SK-N-SH treated with all-trans-retinoic acid at 6 μM for 48 hours (cell line): ENCODE measurements around the gene PTBP1.

ENCODE experiments used
- ATAC-seq: fragments of 200-7000 bp; cut with Tn5 transposase; 3 replicates; pipeline ENCODE4 v1.9.1; 2020; ENCODE audit warnings: mild to moderate bottlenecking, moderate library complexity
- ARNTL ChIP-seq: fragments of 450-650 bp; formaldehyde crosslinking; IDR thresholded peaks from 2 replicates; pipeline ENCODE4 v1.5.0; 2020; ENCODE audit warnings: low read depth, mild to moderate bottlenecking, moderate library complexity, borderline replicate concordance
- BACH2 ChIP-seq: fragments of 250-450 bp; sonication (Bioruptor Pico); IDR thresholded peaks from 2 replicates; pipeline ENCODE4 v1.9.0; 2021; ENCODE audit warnings: mild to moderate bottlenecking, borderline replicate concordance
- CSDC2 ChIP-seq: fragments of 250-450 bp; sonication (Bioruptor Pico); IDR thresholded peaks from 2 replicates; pipeline ENCODE4 v1.5.0; 2020; ENCODE audit warnings: mild to moderate bottlenecking, moderate library complexity
- ESRRG ChIP-seq: fragments of 250-450 bp; sonication (Bioruptor Pico); IDR thresholded peaks from 2 replicates; pipeline ENCODE4 v1.6.1; 2021; ENCODE audit warnings: mild to moderate bottlenecking
- GLIS3 ChIP-seq: fragments of 250-450 bp; sonication (Bioruptor Pico); IDR thresholded peaks from 2 replicates; pipeline ENCODE4 v1.5.0; 2020; ENCODE audit warnings: mild to moderate bottlenecking, moderate library complexity
- ISL1 ChIP-seq: fragments of 250-450 bp; sonication (Bioruptor Pico); IDR thresholded peaks from 2 replicates; pipeline ENCODE4 v2.1.2; 2022; ENCODE audit warnings: mild to moderate bottlenecking, moderate library complexity
- OSR1 ChIP-seq: fragments of 250-450 bp; sonication (Bioruptor Pico); IDR thresholded peaks from 2 replicates; pipeline ENCODE4 v1.8.0; 2022; ENCODE audit warnings: moderate library complexity, mild to moderate bottlenecking, inconsistent platforms
- PPARA ChIP-seq: fragments of 250-450 bp; sonication (Bioruptor Pico); IDR thresholded peaks from 2 replicates; pipeline ENCODE4 v1.5.0; 2020; ENCODE audit warnings: mild to moderate bottlenecking, borderline replicate concordance
- RARB ChIP-seq: fragments of 250-450 bp; sonication (Bioruptor Pico); IDR thresholded peaks from 2 replicates; pipeline ENCODE4 v1.8.0; 2021; ENCODE audit warnings: mild to moderate bottlenecking, moderate library complexity
- SNAI2 ChIP-seq: fragments of 250-450 bp; sonication (Bioruptor Pico); IDR thresholded peaks from 2 replicates; pipeline ENCODE4 v1.5.0; 2020; ENCODE audit warnings: mild to moderate bottlenecking, moderate library complexity
- TCF4 ChIP-seq: fragments of 250-450 bp; sonication (Bioruptor Pico); IDR thresholded peaks from 2 replicates; pipeline ENCODE4 v1.8.0; 2021; ENCODE audit warnings: mild to moderate bottlenecking, moderate library complexity, borderline replicate concordance
- TOX ChIP-seq: fragments of 250-450 bp; sonication (Bioruptor Pico); IDR thresholded peaks from 2 replicates; pipeline ENCODE4 v1.8.0; 2021; ENCODE audit warnings: mild to moderate bottlenecking, moderate library complexity, borderline replicate concordance
- TSHZ2 ChIP-seq: fragments of 250-450 bp; sonication (Bioruptor Pico); IDR thresholded peaks from 2 replicates; pipeline ENCODE4 v1.5.0; 2020; ENCODE audit warnings: mild to moderate bottlenecking, moderate library complexity
- ZC3H10 ChIP-seq: fragments of 250-450 bp; sonication (Bioruptor Pico); IDR thresholded peaks from 2 replicates; pipeline ENCODE4 v1.5.1; 2021; ENCODE audit warnings: mild to moderate bottlenecking, moderate library complexity
- ZFP3 ChIP-seq: fragments of 250-450 bp; sonication (Bioruptor Pico); IDR thresholded peaks from 2 replicates; pipeline ENCODE4 v1.5.0; 2020; ENCODE audit warnings: mild to moderate bottlenecking, moderate library complexity
- ZFP30 ChIP-seq: fragments of 450-650 bp; formaldehyde crosslinking; IDR thresholded peaks from 2 replicates; pipeline ENCODE4 v1.5.0; 2022; ENCODE audit warnings: mild to moderate bottlenecking, moderate library complexity
- ZNF565 ChIP-seq: fragments of 450-650 bp; formaldehyde crosslinking; conservative IDR thresholded peaks from 2 replicates; pipeline ENCODE4 v1.5.0; 2020; ENCODE audit warnings: low read depth, mild to moderate bottlenecking, moderate library complexity
- ZNF70 ChIP-seq: fragments of 450-650 bp; formaldehyde crosslinking; IDR thresholded peaks from 2 replicates; pipeline ENCODE4 v1.5.0; 2020; ENCODE audit warnings: mild to moderate bottlenecking, moderate library complexity
- ZNF8 ChIP-seq: fragments of 450-650 bp; formaldehyde crosslinking; IDR thresholded peaks from 2 replicates; pipeline ENCODE4 v1.5.0; 2020; ENCODE audit warnings: mild to moderate bottlenecking, moderate library complexity
- TF ChIP-seq, protein P1 (sequence below): fragments of 250-450 bp; sonication (Bioruptor Pico); IDR thresholded peaks from 2 replicates; pipeline ENCODE4 v1.5.1; 2021; ENCODE audit warnings: mild to moderate bottlenecking, moderate library complexity
- TF ChIP-seq, protein P2 (sequence below): fragments of 250-450 bp; sonication (Bioruptor Pico); IDR thresholded peaks from 2 replicates; pipeline ENCODE4 v1.8.0; 2020; ENCODE audit warnings: mild to moderate bottlenecking, moderate library complexity, borderline replicate concordance
- TF ChIP-seq, protein P3 (sequence below): fragments of 250-450 bp; sonication (Bioruptor Pico); IDR thresholded peaks from 2 replicates; pipeline ENCODE4 v1.5.1; 2020; ENCODE audit warnings: low read depth, mild to moderate bottlenecking, moderate library complexity
- TF ChIP-seq, protein P4 (sequence below): fragments of 250-450 bp; sonication (Bioruptor Pico); IDR thresholded peaks from 2 replicates; pipeline ENCODE4 v1.8.0; 2021; ENCODE audit warnings: low read depth, mild to moderate bottlenecking, moderate library complexity, borderline replicate concordance

Gene PTBP1

GRCh38 chr19:797528-798414 lies 519 bp downstream of the PTBP1 start:
- no peak for ATAC-seq
- TF ChIP-seq OSR1 (CRISPR knock-in tag) (no peak), ZC3H10 (CRISPR knock-in tag) (peak; percentile 19; the same call in 1 of the 2 replicates), CSDC2 (CRISPR knock-in tag) (peak; percentile 86; the same call in 1 of the 2 replicates), ISL1 (CRISPR knock-in tag) (no peak), ZNF565 (CRISPR knock-in tag) (no peak), TSHZ2 (CRISPR knock-in tag) (peak; percentile 73), RARB (CRISPR knock-in tag) (no peak), PPARA (CRISPR knock-in tag) (0 out of 2 replicates have a peak, but pooled peaks have one; percentile 45), ZFP3 (CRISPR knock-in tag) (no peak), SNAI2 (CRISPR knock-in tag) (peak; percentile 82; the same call in 1 of the 2 replicates), TCF4 (CRISPR knock-in tag) (no peak), ESRRG (CRISPR knock-in tag) (no peak), BACH2 (no peak), ZFP30 (CRISPR knock-in tag) (peak; percentile 6; the same call in 1 of the 2 replicates), GLIS3 (no peak), ARNTL (CRISPR knock-in tag) (no peak), ZNF70 (CRISPR knock-in tag) (no peak), ZNF8 (CRISPR knock-in tag) (no peak), TOX (CRISPR knock-in tag) (no peak)
- TF ChIP-seq, protein P1, sequence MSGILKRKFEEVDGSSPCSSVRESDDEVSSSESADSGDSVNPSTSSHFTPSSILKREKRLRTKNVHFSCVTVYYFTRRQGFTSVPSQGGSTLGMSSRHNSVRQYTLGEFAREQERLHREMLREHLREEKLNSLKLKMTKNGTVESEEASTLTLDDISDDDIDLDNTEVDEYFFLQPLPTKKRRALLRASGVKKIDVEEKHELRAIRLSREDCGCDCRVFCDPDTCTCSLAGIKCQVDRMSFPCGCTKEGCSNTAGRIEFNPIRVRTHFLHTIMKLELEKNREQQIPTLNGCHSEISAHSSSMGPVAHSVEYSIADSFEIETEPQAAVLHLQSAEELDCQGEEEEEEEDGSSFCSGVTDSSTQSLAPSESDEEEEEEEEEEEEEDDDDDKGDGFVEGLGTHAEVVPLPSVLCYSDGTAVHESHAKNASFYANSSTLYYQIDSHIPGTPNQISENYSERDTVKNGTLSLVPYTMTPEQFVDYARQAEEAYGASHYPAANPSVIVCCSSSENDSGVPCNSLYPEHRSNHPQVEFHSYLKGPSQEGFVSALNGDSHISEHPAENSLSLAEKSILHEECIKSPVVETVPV (CRISPR knock-in tag) = no peak
- TF ChIP-seq, protein P2, sequence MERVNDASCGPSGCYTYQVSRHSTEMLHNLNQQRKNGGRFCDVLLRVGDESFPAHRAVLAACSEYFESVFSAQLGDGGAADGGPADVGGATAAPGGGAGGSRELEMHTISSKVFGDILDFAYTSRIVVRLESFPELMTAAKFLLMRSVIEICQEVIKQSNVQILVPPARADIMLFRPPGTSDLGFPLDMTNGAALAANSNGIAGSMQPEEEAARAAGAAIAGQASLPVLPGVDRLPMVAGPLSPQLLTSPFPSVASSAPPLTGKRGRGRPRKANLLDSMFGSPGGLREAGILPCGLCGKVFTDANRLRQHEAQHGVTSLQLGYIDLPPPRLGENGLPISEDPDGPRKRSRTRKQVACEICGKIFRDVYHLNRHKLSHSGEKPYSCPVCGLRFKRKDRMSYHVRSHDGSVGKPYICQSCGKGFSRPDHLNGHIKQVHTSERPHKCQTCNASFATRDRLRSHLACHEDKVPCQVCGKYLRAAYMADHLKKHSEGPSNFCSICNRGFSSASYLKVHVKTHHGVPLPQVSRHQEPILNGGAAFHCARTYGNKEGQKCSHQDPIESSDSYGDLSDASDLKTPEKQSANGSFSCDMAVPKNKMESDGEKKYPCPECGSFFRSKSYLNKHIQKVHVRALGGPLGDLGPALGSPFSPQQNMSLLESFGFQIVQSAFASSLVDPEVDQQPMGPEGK (CRISPR knock-in tag) = no peak
- TF ChIP-seq, protein P3, sequence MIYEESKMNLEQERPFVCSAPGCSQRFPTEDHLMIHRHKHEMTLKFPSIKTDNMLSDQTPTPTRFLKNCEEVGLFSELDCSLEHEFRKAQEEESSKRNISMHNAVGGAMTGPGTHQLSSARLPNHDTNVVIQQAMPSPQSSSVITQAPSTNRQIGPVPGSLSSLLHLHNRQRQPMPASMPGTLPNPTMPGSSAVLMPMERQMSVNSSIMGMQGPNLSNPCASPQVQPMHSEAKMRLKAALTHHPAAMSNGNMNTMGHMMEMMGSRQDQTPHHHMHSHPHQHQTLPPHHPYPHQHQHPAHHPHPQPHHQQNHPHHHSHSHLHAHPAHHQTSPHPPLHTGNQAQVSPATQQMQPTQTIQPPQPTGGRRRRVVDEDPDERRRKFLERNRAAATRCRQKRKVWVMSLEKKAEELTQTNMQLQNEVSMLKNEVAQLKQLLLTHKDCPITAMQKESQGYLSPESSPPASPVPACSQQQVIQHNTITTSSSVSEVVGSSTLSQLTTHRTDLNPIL (CRISPR knock-in tag) = no peak
- TF ChIP-seq, protein P4, sequence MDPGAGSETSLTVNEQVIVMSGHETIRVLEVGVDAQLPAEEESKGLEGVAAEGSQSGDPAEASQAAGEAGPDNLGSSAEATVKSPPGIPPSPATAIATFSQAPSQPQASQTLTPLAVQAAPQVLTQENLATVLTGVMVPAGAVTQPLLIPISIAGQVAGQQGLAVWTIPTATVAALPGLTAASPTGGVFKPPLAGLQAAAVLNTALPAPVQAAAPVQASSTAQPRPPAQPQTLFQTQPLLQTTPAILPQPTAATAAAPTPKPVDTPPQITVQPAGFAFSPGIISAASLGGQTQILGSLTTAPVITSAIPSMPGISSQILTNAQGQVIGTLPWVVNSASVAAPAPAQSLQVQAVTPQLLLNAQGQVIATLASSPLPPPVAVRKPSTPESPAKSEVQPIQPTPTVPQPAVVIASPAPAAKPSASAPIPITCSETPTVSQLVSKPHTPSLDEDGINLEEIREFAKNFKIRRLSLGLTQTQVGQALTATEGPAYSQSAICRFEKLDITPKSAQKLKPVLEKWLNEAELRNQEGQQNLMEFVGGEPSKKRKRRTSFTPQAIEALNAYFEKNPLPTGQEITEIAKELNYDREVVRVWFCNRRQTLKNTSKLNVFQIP (CRISPR knock-in tag) = no peak
- TF ChIP-seq, all 23 proteins: peak for 6
